ENCODE results near the gene PIEZO2.
A peak's percentile ranks its signal among the peaks of the same experiment; 100 is the strongest.

PIEZO2 gene

GRCh38 chr18:11052800-11053199 is 96.6 kb downstream of the PIEZO2 start:
- no peak for DNase-seq (ENCODE audit: insufficient read length)
- no peak for FAIRE-seq
- TF ChIP-seq POLR2AphosphoS5 (IDR thresholded peaks at IDR 0.05; ENCODE audit: low read depth, low read length) (no peak), TAF1 (IDR thresholded peaks at IDR 0.05; ENCODE audit: borderline replicate concordance, low read depth, low read length) (no peak), POLR2A (IDR thresholded peaks at IDR 0.05; ENCODE audit: low read depth, low read length) (no peak)

DNA sequence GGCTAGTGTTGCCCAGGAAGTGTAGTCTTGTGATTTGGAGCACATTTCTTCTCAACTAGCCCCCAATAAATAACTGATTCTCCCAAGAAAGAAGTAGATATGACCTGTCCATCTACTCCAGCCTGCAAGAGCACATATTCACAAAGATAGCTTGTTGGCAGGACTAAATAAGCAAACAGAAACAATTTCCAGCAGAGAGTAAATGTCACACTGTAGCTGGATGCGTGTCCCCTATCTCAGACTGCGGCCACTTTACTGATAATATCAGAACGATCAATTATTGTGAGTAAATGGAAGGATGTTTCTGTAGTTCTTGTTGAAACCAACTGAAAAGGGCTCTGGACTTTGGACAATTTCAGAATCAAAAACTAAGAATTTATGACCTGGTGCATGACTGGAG is 97.9 kb downstream of the PIEZO2 start:
- DNase-seq (ENCODE audit: insufficient read length): no peak
- TF ChIP-seq POLR2A (IDR thresholded peaks at IDR 0.05; ENCODE audit: low read depth, low read length) (no peak), POLR2AphosphoS5 (IDR thresholded peaks at IDR 0.05; ENCODE audit: low read depth, low read length) (no peak), TAF1 (IDR thresholded peaks at IDR 0.05; ENCODE audit: borderline replicate concordance, low read depth, low read length) (no peak)
- FAIRE-seq: no peak

- DNase-seq (ENCODE audit: insufficient read length) (no peak), FAIRE-seq (no peak)
- no peak for TF ChIP-seq TAF1 (IDR thresholded peaks at IDR 0.05; ENCODE audit: borderline replicate concordance, low read depth, low read length)
- no peak for TF ChIP-seq POLR2A (IDR thresholded peaks at IDR 0.05; ENCODE audit: low read depth, low read length)
- TF ChIP-seq POLR2AphosphoS5 (IDR thresholded peaks at IDR 0.05; ENCODE audit: low read depth, low read length): no peak
Observed at GRCh38 chr18:11050966-11051365, 98.4 kb downstream of the PIEZO2 start.

- FAIRE-seq: no peak
- TF ChIP-seq POLR2A (IDR thresholded peaks at IDR 0.05; ENCODE audit: low read depth, low read length): no peak
- TF ChIP-seq TAF1 (IDR thresholded peaks at IDR 0.05; ENCODE audit: borderline replicate concordance, low read depth, low read length): no peak
- no peak for TF ChIP-seq POLR2AphosphoS5 (IDR thresholded peaks at IDR 0.05; ENCODE audit: low read depth, low read length)
- no peak for DNase-seq (ENCODE audit: insufficient read length)
Observed at GRCh38 chr18:11047817-11048216, 101.6 kb downstream of the PIEZO2 start.

GRCh38 chr18:11047156-11047555 is 102.2 kb downstream of the PIEZO2 start:
- TF ChIP-seq POLR2A (IDR thresholded peaks at IDR 0.05; ENCODE audit: low read depth, low read length) (no peak), POLR2AphosphoS5 (IDR thresholded peaks at IDR 0.05; ENCODE audit: low read depth, low read length) (no peak), TAF1 (IDR thresholded peaks at IDR 0.05; ENCODE audit: borderline replicate concordance, low read depth, low read length) (no peak)
- DNase-seq (ENCODE audit: insufficient read length) (no peak), FAIRE-seq (no peak)

- TF ChIP-seq POLR2A (IDR thresholded peaks at IDR 0.05; ENCODE audit: low read depth, low read length) (no peak), POLR2AphosphoS5 (IDR thresholded peaks at IDR 0.05; ENCODE audit: low read depth, low read length) (no peak), TAF1 (IDR thresholded peaks at IDR 0.05; ENCODE audit: borderline replicate concordance, low read depth, low read length) (no peak)
- DNase-seq (ENCODE audit: insufficient read length) (no peak), FAIRE-seq (no peak)
Observed at GRCh38 chr18:11046140-11046539, 103.2 kb downstream of the PIEZO2 start.

- TF ChIP-seq TAF1 (IDR thresholded peaks at IDR 0.05; ENCODE audit: borderline replicate concordance, low read depth, low read length): no peak
- no peak for TF ChIP-seq POLR2A (IDR thresholded peaks at IDR 0.05; ENCODE audit: low read depth, low read length)
- TF ChIP-seq POLR2AphosphoS5 (IDR thresholded peaks at IDR 0.05; ENCODE audit: low read depth, low read length): no peak
- FAIRE-seq (no peak), DNase-seq (ENCODE audit: insufficient read length) (no peak)
Observed at GRCh38 chr18:11043694-11044093, 105.7 kb downstream of the PIEZO2 start.

DNA sequence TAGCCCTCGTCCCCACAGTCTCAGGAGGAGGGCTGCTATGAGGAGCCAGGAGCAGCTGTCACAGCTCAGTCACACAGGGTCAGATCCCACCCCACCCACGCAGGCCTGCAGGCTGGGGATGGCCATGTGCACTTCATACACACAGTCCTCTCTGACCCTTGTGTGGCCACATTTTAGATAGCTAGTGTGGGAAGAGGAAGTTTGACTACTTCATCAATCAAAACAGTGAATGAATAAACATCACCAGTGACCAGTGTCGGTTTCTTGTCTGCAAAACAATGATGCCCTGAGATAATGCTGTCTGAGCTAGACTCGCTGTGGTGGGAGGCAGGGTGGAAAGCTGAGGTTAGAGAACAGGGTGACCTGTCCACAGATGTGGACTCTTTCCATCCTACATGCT is 107.1 kb downstream of the PIEZO2 start:
- DNase-seq (ENCODE audit: insufficient read length) (no peak), FAIRE-seq (no peak)
- TF ChIP-seq TAF1 (IDR thresholded peaks at IDR 0.05; ENCODE audit: borderline replicate concordance, low read depth, low read length) (no peak), POLR2A (IDR thresholded peaks at IDR 0.05; ENCODE audit: low read depth, low read length) (no peak), POLR2AphosphoS5 (IDR thresholded peaks at IDR 0.05; ENCODE audit: low read depth, low read length) (no peak)

GRCh38 chr18:11040823-11041656 is 108.3 kb downstream of the PIEZO2 start:
- DNase-seq (ENCODE audit: insufficient read length): no peak
- FAIRE-seq: peak; percentile 87
- TF ChIP-seq TAF1 (IDR thresholded peaks at IDR 0.05; ENCODE audit: borderline replicate concordance, low read depth, low read length) (no peak), POLR2AphosphoS5 (IDR thresholded peaks at IDR 0.05; ENCODE audit: low read depth, low read length) (no peak), POLR2A (IDR thresholded peaks at IDR 0.05; ENCODE audit: low read depth, low read length) (no peak)

DNA sequence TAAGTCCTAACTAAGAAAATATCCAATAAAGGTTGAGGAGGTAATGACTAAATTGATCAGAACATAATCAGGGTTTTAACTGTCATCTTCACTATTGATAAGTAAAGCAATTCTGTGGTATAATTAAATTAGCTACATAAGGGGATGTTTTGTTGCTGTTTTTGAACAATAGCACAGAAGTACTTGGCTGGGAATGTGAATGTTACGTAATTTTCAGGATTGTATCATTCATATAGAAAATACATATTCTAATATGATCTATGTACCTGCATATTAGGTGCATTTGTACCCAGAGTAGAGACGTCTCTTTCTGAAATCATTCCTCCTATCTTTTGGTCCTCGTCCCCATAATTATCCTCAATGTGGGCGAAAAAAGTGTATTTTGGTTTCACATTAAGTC is 109.0 kb downstream of the PIEZO2 start:
- no peak for FAIRE-seq
- TF ChIP-seq POLR2AphosphoS5 (IDR thresholded peaks at IDR 0.05; ENCODE audit: low read depth, low read length) (no peak), POLR2A (IDR thresholded peaks at IDR 0.05; ENCODE audit: low read depth, low read length) (no peak), TAF1 (IDR thresholded peaks at IDR 0.05; ENCODE audit: borderline replicate concordance, low read depth, low read length) (no peak)
- no peak for DNase-seq (ENCODE audit: insufficient read length)

- FAIRE-seq: no peak
- TF ChIP-seq POLR2A (IDR thresholded peaks at IDR 0.05; ENCODE audit: low read depth, low read length) (no peak), POLR2AphosphoS5 (IDR thresholded peaks at IDR 0.05; ENCODE audit: low read depth, low read length) (no peak), TAF1 (IDR thresholded peaks at IDR 0.05; ENCODE audit: borderline replicate concordance, low read depth, low read length) (no peak)
Observed at GRCh38 chr18:11037533-11038240, 111.7 kb downstream of the PIEZO2 start.

More at GRCh38 chr18:11037533-11038240, 111.7 kb downstream of the PIEZO2 start:
- DNase-seq (ENCODE audit: insufficient read length): no peak

Data from GM12892 (cell line).